Peyer's patch (tissue), 4 donors: ENCODE data around the gene STIM2. TPM values are rescaled to one million over a fixed set of nuclear protein-coding genes. Genes with fewer than 3 reads are reported as not detected.

ENCODE experiments used
- DNase-seq, 3 donors: peaks; one replicate each; pipeline ENCODE4 v3.0.0-alpha.2; 2017 to 2019
- H3K27ac ChIP-seq, 4 donors: fragments of 200-600 bp; sonication (generic); one replicate each; pipeline ENCODE4 v1.5.1; 2016 to 2019
- H3K27me3 ChIP-seq, 2 donors: fragments of 200-600 bp; sonication (generic); one replicate each; pipeline ENCODE4 v1.5.1; 2019
- H3K36me3 ChIP-seq, 3 donors: fragments of 200-600 bp; sonication (generic); one replicate each; pipeline ENCODE4 v1.5.1; 2016 to 2019
- H3K4me1 ChIP-seq, 4 donors: fragments of 200-600 bp; sonication (generic); one replicate each; pipeline ENCODE4 v1.5.1; 2016 to 2019
- H3K4me3 ChIP-seq, 4 donors: fragments of 200-600 bp; sonication (generic); 1 replicate in 3 of 4; 2 replicates in 1 of 4; pipeline ENCODE4 v1.5.1; 2016 to 2019; ENCODE audit warnings: mild to moderate bottlenecking in 1 of 4
- H3K9me3 ChIP-seq, 4 donors: fragments of 200-600 bp; sonication (generic); one replicate each; pipeline ENCODE4 v1.5.1; 2016 to 2019; ENCODE audit warnings: mild to moderate bottlenecking in 1 of 4
- POLR2A ChIP-seq, 2 donors: fragments of 450-650 bp; IDR thresholded peaks; one replicate each; pipeline ENCODE4 v1.5.1; 2017; ENCODE audit warnings: antibody characterized with exemption in 2 of 2, mild to moderate bottlenecking in 2 of 2, moderate library complexity in 2 of 2
- total RNA-seq, 4 donors: library from RNA; depleted of rRNA; stranded (reverse); fragments of >200 nt; gene quantifications; one replicate each; pipeline ENCODE4 v1.1.0, GENCODE V29; 2016
- TF ChIP-seq, protein P1 (sequence below), 6 experiments: fragments of 450-650 bp in 4 of 6; fragments of 200-600 bp in 2 of 6; sonication (generic) in 1 of 6; IDR thresholded peaks; one replicate each; pipeline ENCODE4 v1.5.1; 2017 to 2019; ENCODE audit warnings: antibody characterized with exemption in 6 of 6, mild to moderate bottlenecking in 3 of 6, moderate library complexity in 1 of 6

The STIM2 gene
- total RNA-seq, 4 donors from 2014 or later: 35.7 to 82.5 (median 39.2) TPM

DNA sequence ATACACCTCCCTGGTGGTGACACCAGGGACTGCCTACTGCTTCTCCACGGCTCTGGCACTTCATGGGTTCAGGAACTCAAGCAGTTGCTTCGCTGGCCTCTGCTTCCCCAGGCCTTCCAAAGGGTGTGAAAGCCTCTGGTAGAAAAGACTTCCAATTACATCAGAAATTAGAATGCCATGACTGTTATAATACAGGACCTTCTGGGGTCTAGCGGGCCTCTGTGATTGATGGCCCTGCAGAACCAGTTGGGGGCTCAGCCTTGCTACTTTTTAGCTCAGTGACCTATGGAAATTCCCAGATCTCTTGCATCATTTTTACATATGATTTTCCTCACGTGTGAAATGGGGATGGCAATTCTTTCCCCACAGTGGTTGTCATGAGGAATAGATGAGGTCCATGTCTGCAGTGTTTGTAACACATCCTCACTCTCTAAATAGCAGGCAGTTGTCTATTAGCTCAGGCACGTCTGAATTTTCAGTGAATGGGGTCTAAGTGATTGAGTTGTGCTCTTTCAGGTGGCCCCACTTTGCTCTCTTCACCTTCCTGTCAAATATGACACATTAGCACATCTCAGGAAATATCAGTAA lies 198.3 kb downstream of the STIM2 start:
- Histone ChIP-seq H3K4me3 (no peak overlapping the region), H3K4me1 (no peaks in the 10 kb centered on the region), H3K9me3 (no peaks in the 10 kb centered on the region), H3K36me3 (no peaks in the 10 kb centered on the region), H3K27ac (no peak overlapping the region), H3K27me3 (no peaks in the 10 kb centered on the region)
- TF ChIP-seq POLR2A (IDR thresholded peaks at IDR 0.05): no peak
- TF ChIP-seq, protein P1, sequence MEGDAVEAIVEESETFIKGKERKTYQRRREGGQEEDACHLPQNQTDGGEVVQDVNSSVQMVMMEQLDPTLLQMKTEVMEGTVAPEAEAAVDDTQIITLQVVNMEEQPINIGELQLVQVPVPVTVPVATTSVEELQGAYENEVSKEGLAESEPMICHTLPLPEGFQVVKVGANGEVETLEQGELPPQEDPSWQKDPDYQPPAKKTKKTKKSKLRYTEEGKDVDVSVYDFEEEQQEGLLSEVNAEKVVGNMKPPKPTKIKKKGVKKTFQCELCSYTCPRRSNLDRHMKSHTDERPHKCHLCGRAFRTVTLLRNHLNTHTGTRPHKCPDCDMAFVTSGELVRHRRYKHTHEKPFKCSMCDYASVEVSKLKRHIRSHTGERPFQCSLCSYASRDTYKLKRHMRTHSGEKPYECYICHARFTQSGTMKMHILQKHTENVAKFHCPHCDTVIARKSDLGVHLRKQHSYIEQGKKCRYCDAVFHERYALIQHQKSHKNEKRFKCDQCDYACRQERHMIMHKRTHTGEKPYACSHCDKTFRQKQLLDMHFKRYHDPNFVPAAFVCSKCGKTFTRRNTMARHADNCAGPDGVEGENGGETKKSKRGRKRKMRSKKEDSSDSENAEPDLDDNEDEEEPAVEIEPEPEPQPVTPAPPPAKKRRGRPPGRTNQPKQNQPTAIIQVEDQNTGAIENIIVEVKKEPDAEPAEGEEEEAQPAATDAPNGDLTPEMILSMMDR (IDR thresholded peaks at IDR 0.05): no peak
- DNase-seq: no peak

GRCh38 chr4:27059446-27059845 lies 198.8 kb downstream of the STIM2 start:
- Histone ChIP-seq H3K27ac (no peak overlapping the region), H3K4me3 (no peak overlapping the region), H3K36me3 (no peaks in the 10 kb centered on the region), H3K9me3 (no peaks in the 10 kb centered on the region), H3K4me1 (no peaks in the 10 kb centered on the region), H3K27me3 (no peaks in the 10 kb centered on the region)
- no peak for DNase-seq
- TF ChIP-seq, protein P1 (IDR thresholded peaks at IDR 0.05): no peak
- no peak for TF ChIP-seq POLR2A (IDR thresholded peaks at IDR 0.05)

DNA sequence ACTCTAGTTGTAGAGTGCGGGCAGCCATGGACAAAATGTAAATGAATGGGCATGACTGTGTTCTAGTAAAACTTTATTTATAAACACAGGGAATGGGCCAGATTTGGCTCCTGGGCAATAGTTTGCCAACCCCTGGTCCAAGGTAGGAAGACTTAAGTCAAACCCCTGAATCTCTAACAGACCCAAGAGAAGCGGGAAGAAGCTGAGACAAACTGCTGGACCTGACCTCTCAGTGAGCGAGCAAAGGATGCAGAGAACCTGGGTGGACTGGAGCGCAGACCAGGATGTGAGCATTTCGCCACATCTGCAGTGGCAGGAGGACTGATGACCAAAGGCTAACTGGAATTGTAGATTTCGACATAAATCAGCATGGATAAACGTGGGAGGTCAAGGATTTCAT lies 201.6 kb downstream of the STIM2 start:
- TF ChIP-seq, protein P1 (IDR thresholded peaks at IDR 0.05): no peak
- TF ChIP-seq POLR2A (IDR thresholded peaks at IDR 0.05): no peak
- Histone ChIP-seq H3K27ac (no peak overlapping the region), H3K4me3 (no peak overlapping the region), H3K9me3 (no peaks in the 10 kb centered on the region), H3K27me3 (no peaks in the 10 kb centered on the region), H3K36me3 (no peaks in the 10 kb centered on the region), H3K4me1 (no peaks in the 10 kb centered on the region)
- DNase-seq: no peak

GRCh38 chr4:27066591-27066990 lies 205.9 kb downstream of the STIM2 start:
- Histone ChIP-seq H3K4me3 (no peak overlapping the region), H3K36me3 (no peaks in the 10 kb centered on the region), H3K9me3 (no peaks in the 10 kb centered on the region), H3K4me1 (no peaks in the 10 kb centered on the region), H3K27ac (no peak overlapping the region), H3K27me3 (no peaks in the 10 kb centered on the region)
- TF ChIP-seq, protein P1 (IDR thresholded peaks at IDR 0.05): no peak
- no peak for TF ChIP-seq POLR2A (IDR thresholded peaks at IDR 0.05)
- DNase-seq: peak in 1 of 3 donors; percentile 52

DNA sequence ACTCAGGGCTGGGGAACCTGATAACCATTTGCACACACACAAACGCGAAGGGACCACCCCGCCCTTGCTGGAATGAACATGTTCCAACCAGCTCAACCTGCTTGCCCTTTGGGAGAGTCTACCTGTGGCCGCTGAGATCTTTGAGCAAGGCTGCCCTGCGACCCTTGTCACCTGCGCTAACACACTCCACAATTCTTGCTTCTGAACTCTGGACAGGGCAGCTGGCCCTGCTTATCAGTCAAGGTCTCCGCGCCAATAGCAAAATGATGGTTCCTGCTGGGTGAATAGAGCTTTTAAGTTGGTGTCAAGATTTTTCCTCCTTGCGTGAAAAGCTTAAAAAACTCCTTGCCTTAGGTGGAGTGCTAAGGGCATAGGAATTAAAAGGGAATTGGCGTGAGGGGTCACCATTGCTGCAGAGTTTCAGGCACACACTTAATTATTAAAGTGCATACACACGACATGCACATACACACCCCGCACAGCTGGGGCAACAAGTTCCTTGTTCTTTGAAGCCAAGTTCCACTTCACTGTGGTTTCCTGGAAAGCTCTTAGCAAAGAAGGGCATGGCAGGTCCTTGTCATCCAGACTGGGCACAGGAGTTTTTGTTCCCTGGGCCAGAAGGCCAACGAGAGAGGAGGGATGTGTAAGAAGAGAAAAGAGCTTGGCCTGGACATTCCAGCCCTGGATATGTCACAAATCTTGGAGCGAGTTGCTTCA lies 207.7 kb downstream of the STIM2 start:
- Histone ChIP-seq H3K27ac (no peak overlapping the region), H3K9me3 (no peaks in the 10 kb centered on the region), H3K36me3 (no peaks in the 10 kb centered on the region), H3K27me3 (no peaks in the 10 kb centered on the region), H3K4me1 (no peaks in the 10 kb centered on the region), H3K4me3 (no peak overlapping the region)
- DNase-seq: no peak
- TF ChIP-seq, protein P1 (IDR thresholded peaks at IDR 0.05): no peak
- no peak for TF ChIP-seq POLR2A (IDR thresholded peaks at IDR 0.05)
